ENCODE measurements around the gene ELF1. TPM values are rescaled to one million over a fixed set of nuclear protein-coding genes. Genes with fewer than 3 reads are reported as not detected.

ELF1 gene
- total RNA-seq, 4 donors from 2014 or later, result 105 to 119 (median 110) TPM

GRCh38 chr13:41061075-41061913, 42.2 kb upstream of the ELF1 start, which contains the start of gene WBP4:
Gene WBP4, plus strand, starts transcription at chr13:41061509. Its CDS starts 165 bp downstream, at chr13:41061674.
- no peaks in the 10 kb centered on the region for H3K9me3 ChIP-seq
- no peaks in the 10 kb centered on the region for H3K27me3 ChIP-seq
- no peaks in the 10 kb centered on the region for H3K36me3 ChIP-seq
- peaks cover 26 to 49% of the 10 kb centered on the region in 2 donors for H3K4me1 ChIP-seq
- intact Hi-C loops (cut with DNase I), result loop anchor here (10.0 kb wide), 1 partner anchor 286 kb away; the partner anchor contains the start of gene MRPS31
- H3K27ac ChIP-seq, result peak within 1 kb of the TSS; percentile 99
- peak; percentile 50 to 81 for TF ChIP-seq POLR2A (IDR thresholded peaks at IDR 0.05)
- peak in 2 of 6 experiments; percentile 24 to 28 for TF ChIP-seq CTCF (IDR thresholded peaks at IDR 0.05)
- 0 to 1% methylated on average over 12 to 47 of the region's 71 CpGs for WGBS, 2 donors
- H3K4me3 ChIP-seq (replicated peaks in 1 of 3), result peak within 1 kb of the TSS; percentile 64 to 76 (median 66)
- peak; percentile 95 to 96 for DNase-seq

- H3K4me1 ChIP-seq, result peaks cover 32 to 51% of the 10 kb centered on the region in 2 donors
- H3K36me3 ChIP-seq, result no peaks in the 10 kb centered on the region
- no peak for TF ChIP-seq CTCF (IDR thresholded peaks at IDR 0.05)
- intact Hi-C loops (cut with DNase I), result loop anchor here (10.0 kb wide), 1 partner anchor 286 kb away; the partner anchor contains the start of gene MRPS31
- DNase-seq, result peak; percentile 86 to 88
- H3K27me3 ChIP-seq, result no peaks in the 10 kb centered on the region
- H3K9me3 ChIP-seq, result no peaks in the 10 kb centered on the region
- peak overlapping the region; percentile 64 to 76 (median 66) for H3K4me3 ChIP-seq (replicated peaks in 1 of 3)
- 0 to 2% methylated on average over 10 to 32 of the region's 35 CpGs for WGBS, 2 donors
- H3K27ac ChIP-seq, result peak overlapping the region; percentile 99
These were observed 41.6 kb upstream of the ELF1 start for GRCh38 chr13:41060724-41061074.

GRCh38 chr13:41060082-41060723, 41.1 kb upstream of the ELF1 start:
- 0 to 1% methylated on average over 23 to 40 of the region's 57 CpGs for WGBS, 2 donors
- intact Hi-C loops (cut with DNase I), result loop anchor here (10.0 kb wide), 1 partner anchor 285 kb away; the partner anchor contains the start of gene MRPS31

GRCh38 chr13:41059456-41060081, 40.5 kb upstream of the ELF1 start:
- peak overlapping the region; percentile 64 to 76 (median 66) for H3K4me3 ChIP-seq (replicated peaks in 1 of 3)
- peaks cover 41 to 59% of the 10 kb centered on the region in 2 donors for H3K4me1 ChIP-seq
- no peaks in the 10 kb centered on the region for H3K36me3 ChIP-seq
- 2% methylated on average over 15 of the region's 15 CpGs for WGBS, 2 donors
- no peak for TF ChIP-seq CTCF (IDR thresholded peaks at IDR 0.05)
- TF ChIP-seq POLR2A (IDR thresholded peaks at IDR 0.05), result no peak
- peak overlapping the region; percentile 99 for H3K27ac ChIP-seq
- intact Hi-C loops (cut with DNase I), result loop anchor here (10.0 kb wide), 2 partner anchors 65 to 285 kb away; partner anchors contain the start of gene MRPS31
- no peak for DNase-seq
- H3K9me3 ChIP-seq, result no peaks in the 10 kb centered on the region
- H3K27me3 ChIP-seq, result no peaks in the 10 kb centered on the region

More at GRCh38 chr13:41060082-41060723, 41.1 kb upstream of the ELF1 start:
- Histone ChIP-seq H3K4me3 (replicated peaks in 1 of 3) (peak overlapping the region; percentile 64 to 76 (median 66)), H3K27me3 (no peaks in the 10 kb centered on the region), H3K36me3 (no peaks in the 10 kb centered on the region), H3K9me3 (no peaks in the 10 kb centered on the region), H3K27ac (peak overlapping the region; percentile 99), H3K4me1 (peaks cover 34 to 56% of the 10 kb centered on the region in 2 donors)
- DNase-seq, result peak; percentile 85 to 90
- TF ChIP-seq POLR2A (IDR thresholded peaks at IDR 0.05), result peak in 1 of 2 donors; percentile 72
- peak in 2 of 6 experiments; percentile 9 to 24 for TF ChIP-seq CTCF (IDR thresholded peaks at IDR 0.05)
